OCI-LY3 (cell line): ENCODE data around the gene ZNF385C.
"Not testable (repeated sequence)": the region's sequence is repeated elsewhere in the genome, so short reads cannot be mapped to it uniquely, and the experiment has no call there.

ENCODE experiments used
- CTCF ChIP-seq: fragments of 200-600, 300-600 bp; sonication (generic); IDR thresholded peaks from 2 replicates; pipeline ENCODE4 v1.5.1; 2014; ENCODE audit warnings: antibody characterized with exemption, low read length, low read depth
- EZH2phosphoT487 ChIP-seq: fragments of 200-600 bp; shearing (Covaris generic); IDR thresholded peaks from 2 replicates; pipeline ENCODE4 v1.6.1; 2018; ENCODE audit warnings: antibody characterized with exemption, mixed run types, low read depth

GRCh38 chr17:42020845-42021244 lies 77.4 kb downstream of the ZNF385C start:
- TF ChIP-seq CTCF, EZH2phosphoT487: not testable (repeated sequence)
